HG02938 (cell line): ENCODE results near the gene PODXL2.

Source experiments
- ATAC-seq: cut with Tn5 transposase; IDR thresholded peaks from one replicate; pipeline ENCODE4 v1.9.1; 2021; ENCODE audit warnings: mild to moderate bottlenecking, moderate library complexity; ENCODE audit not compliant: unreplicated experiment

Gene PODXL2

DNA sequence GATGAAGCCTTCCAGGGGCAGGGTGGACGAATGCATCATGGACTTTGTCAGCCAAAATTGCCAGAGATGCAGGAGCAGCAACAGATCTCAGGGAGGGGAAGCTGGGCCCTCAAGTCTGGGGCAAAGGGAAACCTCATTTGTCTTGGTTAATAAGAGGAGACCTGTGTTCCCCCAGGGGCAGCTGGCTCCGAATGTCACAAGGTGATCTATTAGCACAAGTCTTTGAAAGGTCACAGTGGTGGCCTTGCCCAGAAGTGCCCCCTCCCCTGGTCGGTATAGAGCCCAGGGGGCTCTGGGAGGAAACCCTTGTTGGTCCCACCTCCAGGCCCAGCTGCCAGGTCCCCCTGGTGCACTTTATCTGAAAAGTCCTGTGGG, 89.9 kb downstream of the PODXL2 start:
- no peak for ATAC-seq

- ATAC-seq = no peak
Observed at GRCh38 chr3:127719369-127719768, 90.4 kb downstream of the PODXL2 start.

- ATAC-seq = no peak
Observed at GRCh38 chr3:127720161-127720823, 91.3 kb downstream of the PODXL2 start.

- no peak for ATAC-seq
Observed at GRCh38 chr3:127720985-127721935, 92.3 kb downstream of the PODXL2 start.

- no peak for ATAC-seq
Observed at GRCh38 chr3:127722091-127722784, 93.3 kb downstream of the PODXL2 start.
